GM21381 (cell line): Measurements from ENCODE around the gene VAT1L.

ENCODE experiments used
- ATAC-seq: cut with Tn5 transposase; IDR thresholded peaks from one replicate; pipeline ENCODE4 v1.9.1; 2021; ENCODE audit warnings: mild to moderate bottlenecking, moderate library complexity; ENCODE audit not compliant: unreplicated experiment

Gene VAT1L

GRCh38 chr16:77833921-77834634 is 45.7 kb downstream of the VAT1L start:
- ATAC-seq = no peak

- ATAC-seq = no peak
Measured at GRCh38 chr16:77834635-77835540, 46.5 kb downstream of the VAT1L start.

GRCh38 chr16:77836801-77837200 is 48.4 kb downstream of the VAT1L start:
- ATAC-seq = no peak

- no peak for ATAC-seq
Measured at GRCh38 chr16:77838597-77839255, 50.4 kb downstream of the VAT1L start.

GRCh38 chr16:77840093-77840492 is 51.7 kb downstream of the VAT1L start:
- ATAC-seq = no peak

- ATAC-seq = no peak
Measured at GRCh38 chr16:77840673-77841501, 52.5 kb downstream of the VAT1L start.

GRCh38 chr16:77841502-77841763 is 53.1 kb downstream of the VAT1L start:
- ATAC-seq = no peak

GRCh38 chr16:77842468-77842867 is 54.1 kb downstream of the VAT1L start:
- no peak for ATAC-seq

GRCh38 chr16:77843405-77843804 is 55.0 kb downstream of the VAT1L start:
- ATAC-seq = no peak

- ATAC-seq = no peak
Measured at GRCh38 chr16:77844801-77845200, 56.4 kb downstream of the VAT1L start.

- ATAC-seq = no peak
Measured at GRCh38 chr16:77849646-77850258, 61.4 kb downstream of the VAT1L start.

GRCh38 chr16:77850636-77851333 is 62.4 kb downstream of the VAT1L start:
- ATAC-seq = no peak

- ATAC-seq = no peak
Measured at GRCh38 chr16:77853161-77853560, 64.8 kb downstream of the VAT1L start.

GRCh38 chr16:77856438-77857160 is 68.2 kb downstream of the VAT1L start:
- ATAC-seq = no peak

- ATAC-seq = no peak
Measured at GRCh38 chr16:77858060-77858459, 69.7 kb downstream of the VAT1L start.

GRCh38 chr16:77859493-77860232 is 71.3 kb downstream of the VAT1L start:
- ATAC-seq = no peak

GRCh38 chr16:77860953-77861352 is 72.6 kb downstream of the VAT1L start:
- no peak for ATAC-seq

GRCh38 chr16:77863250-77863649 is 74.9 kb downstream of the VAT1L start:
- ATAC-seq = no peak

- no peak for ATAC-seq
Measured at GRCh38 chr16:77866752-77867151, 78.4 kb downstream of the VAT1L start.
